ACC112 (cell line): ENCODE data around the gene ZNF511.

ENCODE experiments used
- H2AFZ ChIP-seq: fragments of 200-600 bp; sonication (generic); one replicate; pipeline ENCODE4 v1.6.0; 2017; ENCODE audit warnings: antibody characterized with exemption, low read length; ENCODE audit not compliant: unreplicated experiment
- H3K27ac ChIP-seq: fragments of 200-600 bp; sonication (generic); 2 replicates; pipeline ENCODE4 v1.5.1; 2014; ENCODE audit warnings: low read depth, mild to moderate bottlenecking, antibody characterized with exemption, low read length, moderate library complexity
- H3K27me3 ChIP-seq: fragments of 200-600 bp; sonication (generic); 2 replicates; pipeline ENCODE4 v1.6.1; 2014; ENCODE audit warnings: mild to moderate bottlenecking, antibody characterized with exemption, low read length, moderate library complexity, mixed read lengths; ENCODE audit not compliant: insufficient read depth
- H3K36me3 ChIP-seq: fragments of 200-600 bp; sonication (generic); 2 replicates; pipeline ENCODE4 v1.6.1; 2016; ENCODE audit warnings: mild to moderate bottlenecking, antibody characterized with exemption, low read length, moderate library complexity, mixed read lengths; ENCODE audit not compliant: insufficient read depth
- H3K4me1 ChIP-seq: fragments of 200-600 bp; sonication (generic); one replicate; pipeline ENCODE4 v1.6.1; 2016; ENCODE audit warnings: low read length, mixed read lengths; ENCODE audit not compliant: insufficient read depth, unreplicated experiment, control insufficient read depth
- H3K4me3 ChIP-seq: fragments of 200-600 bp; sonication (generic); 2 replicates; pipeline ENCODE4 v1.5.1; 2014; ENCODE audit warnings: mild to moderate bottlenecking, low read depth, low read length
- H3K79me2 ChIP-seq: fragments of 200-600 bp; sonication (generic); one replicate; pipeline ENCODE4 v1.6.0; 2016; ENCODE audit warnings: low read length; ENCODE audit not compliant: control insufficient read depth, unreplicated experiment, insufficient read depth

ZNF511 gene

DNA sequence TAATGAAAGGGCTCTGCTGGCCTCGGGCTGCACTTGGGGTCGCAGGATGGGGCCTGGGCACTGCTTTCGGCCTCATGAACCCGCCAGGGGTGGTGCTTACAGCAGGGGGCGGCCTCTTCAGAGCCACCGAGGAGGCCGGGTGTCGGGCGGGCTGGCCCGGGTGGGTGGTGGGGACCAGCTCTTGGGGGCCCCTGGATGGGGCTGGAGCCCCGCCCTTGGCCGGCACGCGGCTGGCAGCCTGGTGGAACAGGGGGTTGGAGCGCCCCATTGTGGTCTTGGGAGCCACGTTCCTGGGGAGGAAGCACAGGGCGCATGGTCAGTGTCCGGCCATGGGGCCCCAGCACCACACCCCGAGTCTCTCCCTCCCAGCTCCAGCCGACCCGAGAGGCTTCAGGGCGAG, 40.9 kb upstream of the ZNF511 start:
- Histone ChIP-seq H3K27me3 (no peaks in the 10 kb centered on the region), H3K36me3 (no peaks in the 10 kb centered on the region), H3K79me2 (no peaks in the 10 kb centered on the region), H2AFZ (no peak overlapping the region), H3K4me1 (no peaks in the 10 kb centered on the region), H3K27ac (no peak overlapping the region), H3K4me3 (no peak overlapping the region)

- no peaks in the 10 kb centered on the region for H3K36me3 ChIP-seq
- H3K4me1 ChIP-seq = no peaks in the 10 kb centered on the region
- no peak overlapping the region for H2AFZ ChIP-seq
- H3K27ac ChIP-seq = no peak overlapping the region
- no peaks in the 10 kb centered on the region for H3K27me3 ChIP-seq
- no peak overlapping the region for H3K4me3 ChIP-seq
- H3K79me2 ChIP-seq = no peaks in the 10 kb centered on the region
These were observed 40.2 kb upstream of the ZNF511 start for GRCh38 chr10:133268532-133268931.

- Histone ChIP-seq H3K4me3 (no peak overlapping the region), H3K27me3 (no peaks in the 10 kb centered on the region), H2AFZ (no peak overlapping the region), H3K36me3 (no peaks in the 10 kb centered on the region), H3K4me1 (no peaks in the 10 kb centered on the region), H3K27ac (no peak overlapping the region), H3K79me2 (no peaks in the 10 kb centered on the region)
These were observed 39.3 kb upstream of the ZNF511 start for GRCh38 chr10:133269367-133269766.

- Histone ChIP-seq H2AFZ (no peak overlapping the region), H3K79me2 (no peaks in the 10 kb centered on the region), H3K27ac (no peak overlapping the region), H3K4me1 (no peaks in the 10 kb centered on the region), H3K27me3 (no peaks in the 10 kb centered on the region), H3K4me3 (no peak overlapping the region), H3K36me3 (no peaks in the 10 kb centered on the region)
These were observed 38.5 kb upstream of the ZNF511 start for GRCh38 chr10:133270204-133270603.

DNA sequence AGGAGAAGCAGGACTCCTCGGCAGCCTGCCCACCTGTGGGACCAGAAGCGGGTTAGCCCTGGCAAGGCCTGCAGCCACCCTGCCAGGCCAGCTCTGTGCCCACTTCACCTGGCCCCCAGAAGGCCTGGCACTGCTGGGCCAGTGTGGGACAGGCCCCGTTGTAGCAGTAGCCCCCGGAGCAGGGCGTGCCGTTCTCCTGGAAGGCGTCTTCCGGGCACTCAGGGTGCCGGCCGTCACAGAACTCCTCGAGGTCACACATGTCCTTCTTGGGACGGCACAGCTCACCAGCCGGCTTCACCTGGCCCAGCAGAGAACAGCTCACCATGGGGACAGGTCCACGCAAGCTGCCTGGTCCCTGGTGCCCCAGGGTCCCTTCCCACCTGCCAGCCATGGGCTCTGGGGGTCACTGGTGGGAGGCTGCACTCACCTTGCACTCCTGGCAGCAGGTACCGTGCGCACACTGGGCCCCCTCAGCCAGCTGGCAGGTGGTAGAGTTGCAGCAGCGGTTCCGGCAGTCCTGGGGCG, 37.9 kb upstream of the ZNF511 start:
- no peaks in the 10 kb centered on the region for H3K4me1 ChIP-seq
- no peak overlapping the region for H3K27ac ChIP-seq
- H3K36me3 ChIP-seq = no peaks in the 10 kb centered on the region
- no peak overlapping the region for H3K4me3 ChIP-seq
- 0 out of 2 replicates have a peak, but pooled peaks cover 6% of the 10 kb centered on the region for H3K27me3 ChIP-seq
- no peak overlapping the region for H2AFZ ChIP-seq
- no peaks in the 10 kb centered on the region for H3K79me2 ChIP-seq

DNA sequence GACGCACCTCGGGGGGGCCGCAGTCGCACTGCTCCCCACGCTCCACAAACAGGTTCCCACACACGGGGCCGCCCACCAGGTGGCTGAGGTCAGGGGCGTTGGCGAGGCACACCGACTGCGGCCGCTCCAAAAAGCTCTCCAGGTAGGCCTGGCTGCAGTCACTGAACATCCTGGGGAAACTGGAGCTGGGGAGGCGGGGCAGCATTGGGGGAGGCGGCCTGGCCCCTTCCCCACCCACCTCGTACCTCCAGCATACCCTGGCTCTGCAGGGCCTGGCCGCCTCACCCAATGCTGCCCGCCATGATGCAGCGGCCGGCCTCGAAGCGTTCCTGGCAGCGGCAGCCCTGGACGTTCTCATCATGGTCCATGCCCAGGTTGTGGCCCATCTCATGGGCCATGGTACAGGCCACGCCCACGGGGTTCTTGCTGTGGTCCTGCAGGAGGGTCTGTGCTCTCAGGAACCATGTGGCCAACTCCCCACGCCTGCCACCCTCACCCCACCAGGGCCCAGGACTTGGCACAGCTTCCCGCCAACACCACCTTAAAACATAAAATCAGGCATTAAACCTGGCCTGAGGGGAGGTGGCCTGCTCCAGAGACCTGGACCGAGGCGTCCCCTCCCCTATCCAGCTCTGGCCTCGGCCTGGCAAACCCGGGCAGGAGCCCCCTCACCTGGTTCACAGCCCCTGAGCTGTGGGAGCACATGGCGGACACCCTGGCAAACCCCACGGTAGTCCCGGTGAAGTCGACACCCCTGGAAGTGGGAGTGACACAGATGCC, 37.0 kb upstream of the ZNF511 start:
- Histone ChIP-seq H3K4me3 (no peak overlapping the region), H2AFZ (no peak overlapping the region), H3K36me3 (no peaks in the 10 kb centered on the region), H3K4me1 (no peaks in the 10 kb centered on the region), H3K27me3 (peaks cover 14% of the 10 kb centered on the region; the same call in 1 of the 2 replicates), H3K27ac (no peak overlapping the region), H3K79me2 (no peaks in the 10 kb centered on the region)

DNA sequence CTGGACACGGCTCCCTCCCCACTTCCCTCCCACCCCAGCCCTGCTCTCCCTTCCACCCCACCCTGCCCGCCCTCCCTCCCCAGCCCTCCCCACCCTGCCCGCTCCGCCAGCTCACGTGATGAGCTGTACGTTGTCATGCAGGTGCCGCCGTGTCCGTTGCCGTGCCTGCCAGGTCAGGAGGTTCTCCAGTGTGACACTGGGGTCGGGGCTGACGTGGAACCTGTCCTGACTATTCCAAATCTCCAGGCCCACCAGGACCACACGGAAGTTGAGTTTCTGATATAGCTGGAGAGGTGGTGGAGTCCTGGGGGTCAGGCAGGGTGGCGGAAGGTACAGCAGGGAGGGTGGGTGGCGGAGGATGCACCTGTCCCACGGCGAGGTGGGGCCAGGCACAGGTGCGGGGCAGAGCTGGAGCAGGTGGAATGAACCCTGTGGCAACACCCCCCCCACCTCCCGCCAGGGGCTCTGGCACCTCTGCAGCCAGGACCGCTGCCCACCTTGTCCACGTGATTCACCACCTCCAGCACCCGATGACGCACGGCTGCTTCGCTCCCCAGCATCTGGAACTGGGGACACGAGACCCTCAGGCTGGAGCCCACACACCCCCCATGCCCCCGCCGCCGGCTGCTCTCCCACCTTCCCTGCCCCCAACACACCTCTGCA, 36.3 kb upstream of the ZNF511 start:
- H3K79me2 ChIP-seq = no peaks in the 10 kb centered on the region
- no peaks in the 10 kb centered on the region for H3K36me3 ChIP-seq
- H3K4me1 ChIP-seq = no peaks in the 10 kb centered on the region
- no peak overlapping the region for H3K27ac ChIP-seq
- peaks cover 14% of the 10 kb centered on the region; the same call in 1 of the 2 replicates for H3K27me3 ChIP-seq
- no peak overlapping the region for H2AFZ ChIP-seq
- H3K4me3 ChIP-seq = no peak overlapping the region

DNA sequence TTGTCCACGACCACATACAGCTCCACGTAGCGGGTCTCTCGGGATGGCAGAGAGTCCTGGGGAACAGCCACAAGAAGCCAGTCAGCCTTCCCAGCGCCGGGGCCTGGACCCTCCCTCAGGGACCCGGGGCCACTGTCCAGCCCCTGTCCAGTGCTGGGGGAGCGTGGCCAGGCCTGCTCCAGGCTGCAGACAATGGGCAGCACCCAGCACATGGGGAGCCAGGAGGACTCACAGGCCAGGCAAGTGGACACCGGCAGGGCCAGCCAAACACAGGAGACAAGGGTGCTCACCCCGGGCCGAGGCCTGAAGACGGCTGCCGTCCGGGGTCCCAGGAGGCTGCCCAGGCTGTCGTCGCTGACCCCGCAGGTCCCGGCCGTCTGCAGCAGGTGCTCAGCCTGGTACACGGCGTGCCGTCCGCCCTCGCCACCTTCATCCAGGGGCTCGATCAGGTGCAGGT, 35.7 kb upstream of the ZNF511 start:
- Histone ChIP-seq H3K27ac (no peak overlapping the region), H3K79me2 (no peaks in the 10 kb centered on the region), H3K4me1 (peaks cover 2% of the 10 kb centered on the region), H3K27me3 (peaks cover 14% of the 10 kb centered on the region; the same call in 1 of the 2 replicates), H3K4me3 (no peak overlapping the region), H3K36me3 (no peaks in the 10 kb centered on the region), H2AFZ (no peak overlapping the region)

DNA sequence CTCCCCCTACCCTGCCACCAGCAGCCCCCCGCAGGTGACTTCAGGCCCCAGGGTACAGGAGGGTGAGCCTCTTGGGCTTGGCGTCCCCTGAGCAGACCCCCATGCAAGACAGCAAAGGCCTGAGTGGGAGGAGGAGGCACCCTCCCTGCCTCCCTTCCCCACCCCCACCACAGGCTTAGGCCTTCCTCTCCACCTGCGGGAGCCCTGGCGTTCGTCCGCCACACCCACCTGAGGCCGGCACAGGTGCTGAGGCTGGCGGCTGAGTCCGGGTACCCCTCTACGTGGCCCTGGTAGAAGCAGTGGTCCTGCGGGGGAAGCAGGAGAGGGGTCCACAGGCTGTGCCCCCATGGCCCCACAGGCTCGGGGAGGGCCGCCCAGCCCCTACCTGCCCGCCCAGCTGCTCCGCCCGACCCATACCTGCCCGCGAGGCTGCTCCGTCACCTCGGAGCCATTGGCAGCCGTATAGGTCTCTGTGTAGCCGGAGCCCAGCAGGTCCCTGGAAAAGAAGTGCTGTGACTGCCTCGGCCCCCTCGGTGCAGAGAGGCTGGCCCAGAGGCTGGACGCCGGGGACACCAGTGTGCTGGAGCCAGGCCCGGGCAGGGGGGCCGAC, 35.1 kb upstream of the ZNF511 start:
- Histone ChIP-seq H3K27me3 (peaks cover 14% of the 10 kb centered on the region; the same call in 1 of the 2 replicates), H3K4me3 (no peak overlapping the region), H3K4me1 (peaks cover 7% of the 10 kb centered on the region), H3K27ac (no peak overlapping the region), H3K79me2 (no peaks in the 10 kb centered on the region), H2AFZ (no peak overlapping the region), H3K36me3 (no peaks in the 10 kb centered on the region)

- Histone ChIP-seq H2AFZ (no peak overlapping the region), H3K4me3 (no peak overlapping the region), H3K4me1 (peaks cover 8% of the 10 kb centered on the region), H3K79me2 (no peaks in the 10 kb centered on the region), H3K27me3 (peaks cover 14% of the 10 kb centered on the region; the same call in 1 of the 2 replicates), H3K27ac (no peak overlapping the region), H3K36me3 (no peaks in the 10 kb centered on the region)
These were observed 33.7 kb upstream of the ZNF511 start for GRCh38 chr10:133274751-133275683.
